GM12878 (cell line): Measurements from ENCODE around the gene LAMB4. TPM values are rescaled to one million over a fixed set of nuclear protein-coding genes. Genes with fewer than 3 reads are reported as not detected.

Source experiments
- ATAC-seq: fragments of 200-7000 bp; cut with Tn5 transposase; 3 replicates; pipeline ENCODE4 v1.9.1; 2020; ENCODE audit warnings: mild to moderate bottlenecking, moderate library complexity
- BruUV-seq: library from RNA; stranded (reverse); fragments of 400-500 nt; replicated peaks from 2 replicates; lab custom pipeline; 2021; lab: Mats Ljungman, UMichigan
- CTCF ChIA-PET: fragments of 300-600 bp; sonication (Branson Sonifier 250); formaldehyde crosslinking; extraction: SDS; loops from one replicate; lab custom pipeline; 2021; ENCODE audit warnings: inconsistent platforms; lab: Yijun Ruan, JAX
- POLR2A ChIA-PET: fragments of 350-600 bp; formaldehyde crosslinking; extraction: SDS; loops from one replicate; lab custom pipeline; 2021; ENCODE audit warnings: inconsistent platforms; lab: Charles Lee
- RAD21 ChIA-PET: fragments of 300-600 bp; sonication (Branson Sonifier 250); formaldehyde crosslinking; loops from one replicate; lab custom pipeline; 2023; ENCODE audit warnings: antibody characterized with exemption; ENCODE audit not compliant: unreplicated experiment; lab: Charles Lee
- SMC1A ChIA-PET: fragments of 300-600 bp; sonication (Branson Sonifier 250); formaldehyde crosslinking; loops from one replicate; lab custom pipeline; 2023; ENCODE audit not compliant: unreplicated experiment, uncharacterized antibody; lab: Charles Lee
- DNase-seq: peaks from one replicate; pipeline ENCODE4 v3.0.0-alpha.2; 2011; ENCODE audit warnings: low read depth, low spot score
- FAIRE-seq: peaks from 3 replicates; lab custom pipeline; 2011; peaks lifted over from hg19 to GRCh38; lab: Jason Lieb, UNC
- H2AFZ ChIP-seq: 2 replicates; pipeline ENCODE4 v1.6.0; 2011; ENCODE audit warnings: low read depth, low read length, control low read depth; ENCODE audit not compliant: control insufficient read depth
- H3K27ac ChIP-seq: 2 replicates; pipeline ENCODE4 v1.5.1; 2011; ENCODE audit warnings: control low read depth; ENCODE audit not compliant: control insufficient read depth, insufficient read depth
- H3K27me3 ChIP-seq, 2 experiments: replicated peaks in 1 of 2; 2 replicates each; pipeline versions ENCODE4 v1.6.0 to v1.6.1; 2011; ENCODE audit warnings: low read length in 1 of 2; ENCODE audit not compliant: control insufficient read depth in 2 of 2, insufficient read depth in 2 of 2
- H3K36me3 ChIP-seq, 2 experiments: 2 replicates each; pipeline ENCODE4 v1.5.1; 2011; ENCODE audit warnings: low read length in 1 of 2; ENCODE audit not compliant: control insufficient read depth in 2 of 2, insufficient read depth in 2 of 2
- H3K4me1 ChIP-seq: 2 replicates; pipeline ENCODE4 v1.6.1; 2011; ENCODE audit warnings: mild to moderate bottlenecking, low read length, moderate library complexity, mixed read lengths; ENCODE audit not compliant: control insufficient read depth, insufficient read depth
- H3K4me2 ChIP-seq: 2 replicates; pipeline ENCODE4 v1.6.0; 2011; ENCODE audit warnings: control low read depth; ENCODE audit not compliant: control insufficient read depth, insufficient read depth
- H3K4me3 ChIP-seq: fragments of 200-600 bp; sonication (generic); 2 replicates; pipeline ENCODE4 v1.5.1; 2016
- H3K79me2 ChIP-seq: 2 replicates; pipeline ENCODE4 v1.6.0; 2011; ENCODE audit warnings: low read length; ENCODE audit not compliant: control insufficient read depth, insufficient read depth
- H3K9ac ChIP-seq: 2 replicates; pipeline ENCODE4 v1.8.0; 2011; ENCODE audit warnings: low read length, control low read depth, mixed read lengths; ENCODE audit not compliant: control insufficient read depth, insufficient read depth
- H3K9me3 ChIP-seq: replicated peaks from 3 replicates; pipeline ENCODE4 v1.5.1; 2011; ENCODE audit warnings: mild to moderate bottlenecking, low read length; ENCODE audit not compliant: control insufficient read depth, insufficient read depth
- H4K20me1 ChIP-seq: 2 replicates; pipeline ENCODE4 v1.6.0; 2011; ENCODE audit not compliant: control insufficient read depth, insufficient read depth
- EED ChIP-seq: sonication (generic); IDR thresholded peaks from 2 replicates; pipeline ENCODE4 v1.6.1; 2016; ENCODE audit warnings: antibody characterized with exemption, low read depth
- GATAD2B ChIP-seq: fragments of 450-650 bp; conservative IDR thresholded peaks from 2 replicates; pipeline ENCODE4 v1.6.1; 2017; ENCODE audit warnings: low read depth, mild to moderate bottlenecking, moderate library complexity
- MYC ChIP-seq: IDR thresholded peaks from 2 replicates; pipeline ENCODE4 v1.6.1; 2011; ENCODE audit warnings: mild to moderate bottlenecking, low read length, moderate library complexity, inconsistent platforms; ENCODE audit not compliant: insufficient read depth, insufficient replicate concordance, insufficient read length, severe bottlenecking
- PML ChIP-seq: IDR thresholded peaks from 2 replicates; pipeline ENCODE4 v1.6.1; 2012; ENCODE audit warnings: low read length, inconsistent platforms
- RUNX3 ChIP-seq: IDR thresholded peaks from 2 replicates; pipeline ENCODE4 v1.6.1; 2012; ENCODE audit warnings: low read length, inconsistent platforms
- SMC3 ChIP-seq: IDR thresholded peaks from 2 replicates; pipeline ENCODE4 v1.6.1; 2011; ENCODE audit warnings: low read length, improper control_type of control experiment, borderline replicate concordance
- SRF ChIP-seq, 2 experiments: IDR thresholded peaks; 2 replicates each; pipeline ENCODE4 v1.6.1; 2011; ENCODE audit warnings: low read depth in 2 of 2, low read length in 2 of 2, mild to moderate bottlenecking in 1 of 2, moderate library complexity in 1 of 2
- ZNF687 ChIP-seq: fragments of 450-650 bp; IDR thresholded peaks from 2 replicates; pipeline ENCODE4 v1.6.1; 2017; ENCODE audit warnings: mild to moderate bottlenecking, moderate library complexity
- WGBS: methylation state at CpG from one replicate; pipeline ENCODE4 v1.1.6; 2016; ENCODE audit warnings: low lambda C conversion rate; ENCODE audit not compliant: insufficient replicate concordance, insufficient coverage; ENCODE audit errors: missing lambda C conversion rate; 5-methylcytosine and 5-hydroxymethylcytosine counted together
- in situ Hi-C: fragments of 300-500 bp; cut with MboI; formaldehyde crosslinking; loops from 9 replicates; pipeline ENCODE4 v1.14.3; 2018; ENCODE audit warnings: mixed read lengths
- intact Hi-C: fragments of 100-400 bp; cut with micrococcal nuclease; formaldehyde crosslinking; loops from one replicate; pipeline ENCODE4 v1.14.2; 2022; ENCODE audit not compliant: unreplicated experiment
- polyA plus RNA-seq, 11 experiments: library from polyadenylated mRNA; depleted of rRNA in 4 of 11; unstranded in 6 of 11; stranded (reverse) in 5 of 11; fragments of >200 nt; fragmentation: Nextera tagmentation in 4 of 11; fragmentation: Illumina TruSeq in 1 of 11; extraction: Ambion mirVana in 4 of 11; extraction: Trizol in 1 of 11; gene quantifications; 1 replicate in 1 of 11; 2 replicates in 10 of 11; pipeline versions ENCODE4 v1.2.1 to v1.2.3, GENCODE V29; 2011 to 2016; ENCODE audit warnings: inconsistent platforms in 2 of 11, missing spikeins in 2 of 11, low read depth in 1 of 11
- total RNA-seq, 4 experiments: library from RNA; depleted of rRNA in 3 of 4; stranded (reverse); fragments of >200 nt in 3 of 4; fragmentation: Illumina TruSeq in 1 of 4; extraction: Trizol in 1 of 4; gene quantifications; 2 replicates each; pipeline versions ENCODE4 v1.2.1 to v1.2.3, GENCODE V29; 2013 to 2021

The LAMB4 gene
- total and polyA plus RNA-seq, 10 of the 15 experiments (the other 5 are each of a cell fraction or from before 2014, with no cell fraction given), result 0.04 to 0.06 TPM; not detected in 8

DNA sequence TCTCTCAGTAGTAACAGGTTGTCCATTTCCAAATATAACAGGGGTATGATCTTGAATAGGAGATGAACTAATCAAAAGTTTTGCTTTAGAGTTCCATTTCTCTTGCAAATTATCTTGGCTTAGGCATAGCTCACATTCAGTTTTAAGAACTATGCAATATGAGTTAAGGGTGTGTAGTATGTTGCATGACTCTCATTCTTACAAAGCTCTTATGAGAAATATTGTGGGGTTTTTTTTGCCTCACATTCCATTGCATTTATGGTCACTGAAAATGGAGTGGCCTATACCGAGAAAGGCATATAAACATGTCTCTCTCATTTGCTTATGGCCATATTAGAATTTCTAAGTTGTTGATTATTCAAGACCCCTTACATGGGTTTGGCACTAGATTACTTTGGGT, 78.7 kb downstream of the LAMB4 start (continued):
- TF ChIP-seq ZNF687 (no peak), MYC (no peak)
- TF ChIP-seq, all 136 proteins: peak for 0

DNA sequence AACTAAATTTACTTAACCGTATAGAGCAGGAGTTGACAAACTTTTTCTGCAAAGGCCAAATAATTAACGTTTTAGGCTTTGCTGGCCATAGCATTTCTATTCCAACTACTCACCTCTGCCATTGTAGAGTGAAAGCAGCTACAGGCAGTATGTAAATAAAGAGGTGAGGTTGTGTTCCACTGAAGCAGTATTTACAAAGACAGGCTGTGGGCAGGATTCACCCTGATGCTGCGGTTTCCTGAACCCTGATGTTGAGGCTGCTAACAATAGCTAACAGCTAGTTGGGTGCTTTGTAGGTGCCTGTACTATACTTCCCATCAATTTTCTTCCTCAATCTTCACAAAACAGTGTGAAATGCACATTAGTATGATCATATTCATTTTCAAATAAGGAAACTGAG, 80.2 kb downstream of the LAMB4 start:
- DNase-seq, result no peak
- SMC1A ChIA-PET, result no interaction called here
- Histone ChIP-seq H3K9me3 (no peaks in the 10 kb centered on the region), H3K9ac (no peak overlapping the region), H3K27me3 (peaks cover 0 to 2% of the 10 kb centered on the region in 2 experiments; a peak in 1 of 4 replicates)
- POLR2A ChIA-PET, result no interaction called here
- TF ChIP-seq SRF (IDR thresholded peaks at IDR 0.05; ENCODE audit: low read depth in 2 of 2, low read length in 2 of 2), result no peak
- no peak for TF ChIP-seq SMC3
- no peak for TF ChIP-seq EED
- TF ChIP-seq GATAD2B, result no peak
- TF ChIP-seq PML, result no peak
- TF ChIP-seq RUNX3, result peak; percentile 51
- TF ChIP-seq, all 136 proteins: peak for 1
- no peaks in the 10 kb centered on the region for H3K36me3 ChIP-seq
- CTCF ChIA-PET, result no interaction called here
- H3K4me2 ChIP-seq, result peak overlapping the region; percentile 42; the same call in 1 of the 2 replicates
- no peaks in the 10 kb centered on the region for H3K79me2 ChIP-seq
- intact Hi-C loops, result no loop called here
- WGBS, result 25% methylated on average over 3 of the region's 3 CpGs
- no peaks in the 10 kb centered on the region for H4K20me1 ChIP-seq
- BruUV-seq, result no TSS peak
- in situ Hi-C loops, result no loop called here
- ATAC-seq, result peak; percentile 72
- H3K4me3 ChIP-seq, result no peak overlapping the region
- H3K4me1 ChIP-seq, result no peaks in the 10 kb centered on the region; the same call in 1 of the 2 replicates
- FAIRE-seq, result peak; percentile 13
- RAD21 ChIA-PET, result no interaction called here
- H2AFZ ChIP-seq, result no peak overlapping the region
- no peak overlapping the region for H3K27ac ChIP-seq
